OCI-M1 (cell line): ENCODE results near the gene LRRC71.

Source experiments
- DNase-seq: peaks from one replicate; lab custom pipeline; 2025; lab: John Stamatoyannopoulos, UW

The LRRC71 gene

DNA sequence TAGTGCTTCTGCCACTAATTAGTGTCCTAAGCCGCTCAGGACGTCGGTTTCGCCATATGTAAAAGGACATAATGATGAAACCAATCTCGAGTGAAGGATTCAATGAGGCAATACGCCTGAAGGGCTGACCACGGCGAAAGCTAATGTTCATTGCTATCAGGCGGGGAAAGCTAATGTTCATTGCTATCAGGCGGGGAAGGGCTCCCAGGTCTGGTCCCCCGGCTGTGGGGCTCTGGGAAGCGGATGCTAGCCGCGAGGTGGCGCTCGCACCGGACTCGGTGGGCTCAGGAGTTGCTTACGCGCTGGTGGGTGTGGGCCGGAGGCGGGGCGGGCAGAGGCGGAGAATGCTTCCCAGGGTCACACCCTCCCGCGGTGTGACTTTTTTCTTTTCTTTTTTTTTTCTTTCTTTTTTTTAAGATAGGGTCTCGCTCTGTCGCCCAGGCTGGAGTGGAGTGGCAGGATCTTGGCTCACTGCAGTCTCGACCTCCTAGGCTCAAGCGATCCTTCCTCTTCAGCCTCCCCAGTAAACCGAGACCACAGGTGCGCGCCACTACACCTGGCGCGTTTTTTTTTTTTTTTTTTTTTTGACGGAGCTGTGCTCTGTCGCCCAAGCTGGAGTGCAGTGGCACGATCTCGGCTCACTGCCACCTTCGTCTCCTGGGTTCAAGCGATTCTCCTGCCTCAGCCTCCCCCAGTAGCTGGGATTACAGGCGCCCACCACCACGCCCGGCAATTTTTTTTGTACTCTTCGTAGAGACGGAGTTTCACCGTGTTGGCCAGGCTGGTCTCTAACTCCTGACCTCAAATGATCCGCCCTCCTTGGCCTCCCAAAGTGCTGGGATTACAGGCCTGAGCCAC is 28.0 kb upstream of the LRRC71 start:
- DNase-seq, result peak; percentile 95

DNA sequence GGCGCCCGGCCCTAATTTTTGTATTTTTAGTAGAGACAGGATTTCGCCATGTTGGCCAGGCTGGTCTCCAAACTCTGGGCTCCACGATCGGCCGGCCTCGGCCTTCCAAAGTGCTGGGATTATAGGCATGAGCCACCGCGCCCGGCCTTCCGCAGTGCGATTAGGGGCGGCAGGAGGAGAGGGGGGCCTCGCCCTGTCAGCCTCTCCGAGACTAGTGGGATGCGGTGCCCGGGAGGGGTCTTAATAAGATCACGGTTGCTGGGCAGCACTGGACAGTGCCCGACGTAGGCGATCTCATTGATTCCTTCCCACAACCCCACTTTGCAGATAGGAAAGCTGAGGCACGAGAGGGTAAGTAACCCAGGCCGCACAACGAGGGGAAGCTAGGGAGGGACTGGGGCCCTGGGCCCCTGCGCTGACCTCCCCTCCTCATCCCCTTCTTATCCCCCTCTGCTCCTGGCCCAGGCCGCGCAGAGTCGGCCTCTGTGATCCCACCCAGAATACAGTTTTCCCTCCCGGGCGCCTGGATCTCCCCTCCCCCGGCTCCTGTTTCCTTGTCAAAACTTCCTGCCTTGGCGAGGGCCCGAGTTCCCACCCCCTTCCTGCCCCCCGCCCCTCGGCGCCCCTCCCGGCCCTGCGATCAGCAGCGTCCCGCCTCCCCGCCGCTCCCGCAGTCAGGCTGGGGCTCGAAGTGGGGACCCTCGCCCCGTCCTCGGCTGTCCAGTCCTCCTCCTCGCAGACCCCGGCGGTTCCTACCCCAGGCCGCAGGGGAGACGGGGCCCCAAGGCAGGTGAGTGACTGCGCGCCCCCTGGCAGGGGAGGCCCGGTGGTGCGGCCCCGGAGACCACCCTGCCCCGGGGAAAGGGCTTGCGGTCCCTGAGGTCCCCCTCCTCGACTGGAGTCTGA is 27.1 kb upstream of the LRRC71 start, which contains the start of gene PEAR1:
Gene PEAR1 (plus strand): TSS at position 671 of the 906 bp plus-strand sequence. CDS start 10,209 bp downstream, outside the sequence.
- DNase-seq, result no peak

DNA sequence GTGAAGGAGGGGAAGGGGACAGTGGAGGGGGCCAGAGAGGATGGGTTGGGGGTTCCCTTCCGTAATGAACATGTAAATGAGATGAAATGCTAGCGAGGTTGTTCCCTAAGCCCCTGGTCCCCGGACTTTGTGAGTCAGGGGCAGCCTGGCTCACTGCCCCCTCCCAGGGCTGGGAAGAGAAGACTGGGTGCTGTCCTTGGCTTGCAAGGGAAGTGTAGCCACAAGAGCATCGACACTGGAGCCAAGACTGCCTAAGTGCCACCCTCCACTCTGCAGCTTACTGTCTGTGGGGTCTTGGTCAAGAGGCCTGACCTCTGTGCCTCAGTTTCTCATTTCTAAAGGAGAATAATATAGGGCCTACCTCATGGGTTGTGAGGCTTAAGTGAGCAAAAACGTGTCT is 26.4 kb upstream of the LRRC71 start:
- no peak for DNase-seq

DNA sequence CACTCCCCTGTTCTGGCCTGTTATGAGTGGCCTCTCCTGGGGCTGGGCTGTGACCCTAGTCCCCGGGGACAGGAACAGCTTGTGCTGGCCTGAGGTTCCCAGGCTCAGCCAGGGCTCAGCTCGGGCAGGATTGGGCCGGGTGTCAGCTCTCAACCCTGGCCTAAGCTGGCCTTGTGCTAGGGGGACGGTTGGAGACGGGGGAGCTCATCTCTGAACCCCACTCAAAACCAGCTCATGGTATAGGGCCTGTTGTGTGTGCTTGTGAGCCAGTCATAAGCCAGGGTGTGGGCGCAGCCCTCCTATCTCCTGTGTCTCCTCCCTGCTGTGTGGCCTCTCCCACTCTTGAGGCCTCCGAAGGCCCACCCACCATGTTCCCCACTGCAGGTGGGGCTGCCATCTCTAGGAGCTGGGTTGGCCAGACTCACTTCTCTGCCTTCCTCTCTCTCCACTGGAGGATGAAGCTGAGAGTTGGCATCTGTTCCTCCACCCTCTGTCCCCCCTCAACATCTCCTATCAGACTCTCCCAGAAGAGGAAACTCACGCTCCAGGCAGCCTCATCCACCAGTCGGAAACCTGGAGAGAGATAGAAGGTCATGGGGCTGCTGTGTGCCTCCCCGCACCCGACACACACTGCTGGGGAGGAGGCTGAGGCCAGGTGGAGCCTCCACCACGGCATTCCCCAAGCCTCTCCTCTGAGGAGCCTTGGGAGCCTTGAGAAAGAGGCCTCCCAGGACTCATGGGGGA is 25.5 kb upstream of the LRRC71 start:
- DNase-seq, result peak; percentile 69

DNA sequence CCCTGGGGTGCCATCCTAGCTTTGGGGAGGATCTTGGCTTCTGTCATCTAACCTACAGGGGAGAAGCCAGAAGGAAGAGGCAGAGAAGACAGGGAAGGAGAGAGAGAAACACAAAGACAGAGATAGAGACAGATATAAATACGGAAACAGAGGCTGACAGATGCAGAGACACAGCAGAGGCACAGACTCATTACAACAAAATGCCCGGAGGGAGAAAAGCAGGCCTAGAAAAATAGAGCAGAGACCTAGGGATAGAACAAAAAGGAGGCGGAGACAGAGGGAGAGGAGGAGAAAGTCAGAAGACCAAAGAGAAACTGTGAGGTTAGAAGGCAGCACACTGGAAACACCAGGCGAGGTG is 25.0 kb upstream of the LRRC71 start:
- DNase-seq, result peak; percentile 51

DNA sequence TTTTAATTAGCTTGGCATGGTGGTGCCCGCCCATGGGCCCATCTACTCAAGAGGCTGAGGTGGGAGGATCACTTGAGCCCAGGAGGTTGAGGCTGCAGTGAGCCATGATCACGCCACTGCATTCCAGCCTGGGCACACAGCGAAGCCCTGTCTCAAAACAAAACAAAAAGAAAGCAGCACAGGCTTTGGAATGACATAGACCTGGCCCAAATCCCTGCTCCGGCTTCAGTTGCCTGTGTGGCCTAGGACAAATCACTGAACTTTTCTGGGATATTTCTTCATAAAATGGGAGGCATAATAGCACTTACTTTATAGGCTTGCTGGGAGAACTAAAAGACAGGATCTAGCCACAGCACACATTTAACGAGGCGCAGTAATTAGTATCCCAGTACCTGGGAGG is 24.5 kb upstream of the LRRC71 start:
- DNase-seq, result no peak

DNA sequence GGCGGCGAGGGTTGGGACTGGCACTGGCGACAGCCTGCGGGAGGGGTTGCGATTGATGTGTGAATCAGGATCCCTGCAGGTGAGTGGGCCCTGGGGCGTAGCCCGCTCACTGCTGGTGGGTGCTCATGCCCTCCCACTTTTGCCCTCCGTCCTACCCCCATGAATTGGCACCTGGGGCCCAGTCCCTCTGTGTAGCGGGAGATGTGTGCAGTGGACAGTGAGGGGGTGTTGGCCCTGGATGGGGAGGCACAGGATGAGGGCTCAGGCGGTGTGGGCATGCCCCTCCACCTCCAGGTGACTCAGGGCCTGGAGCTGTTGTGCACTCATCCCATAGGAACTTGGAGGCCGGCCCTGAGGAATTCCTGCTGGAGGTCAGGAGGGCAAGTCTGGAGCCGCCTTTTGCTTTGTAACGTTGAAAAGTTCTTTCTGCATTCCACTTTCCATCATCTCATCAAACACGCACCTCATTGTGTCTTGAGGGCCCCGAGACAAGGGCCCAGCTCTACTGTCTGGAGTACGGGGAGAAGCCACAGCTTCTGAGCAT is 23.9 kb upstream of the LRRC71 start:
- DNase-seq, result no peak

DNA sequence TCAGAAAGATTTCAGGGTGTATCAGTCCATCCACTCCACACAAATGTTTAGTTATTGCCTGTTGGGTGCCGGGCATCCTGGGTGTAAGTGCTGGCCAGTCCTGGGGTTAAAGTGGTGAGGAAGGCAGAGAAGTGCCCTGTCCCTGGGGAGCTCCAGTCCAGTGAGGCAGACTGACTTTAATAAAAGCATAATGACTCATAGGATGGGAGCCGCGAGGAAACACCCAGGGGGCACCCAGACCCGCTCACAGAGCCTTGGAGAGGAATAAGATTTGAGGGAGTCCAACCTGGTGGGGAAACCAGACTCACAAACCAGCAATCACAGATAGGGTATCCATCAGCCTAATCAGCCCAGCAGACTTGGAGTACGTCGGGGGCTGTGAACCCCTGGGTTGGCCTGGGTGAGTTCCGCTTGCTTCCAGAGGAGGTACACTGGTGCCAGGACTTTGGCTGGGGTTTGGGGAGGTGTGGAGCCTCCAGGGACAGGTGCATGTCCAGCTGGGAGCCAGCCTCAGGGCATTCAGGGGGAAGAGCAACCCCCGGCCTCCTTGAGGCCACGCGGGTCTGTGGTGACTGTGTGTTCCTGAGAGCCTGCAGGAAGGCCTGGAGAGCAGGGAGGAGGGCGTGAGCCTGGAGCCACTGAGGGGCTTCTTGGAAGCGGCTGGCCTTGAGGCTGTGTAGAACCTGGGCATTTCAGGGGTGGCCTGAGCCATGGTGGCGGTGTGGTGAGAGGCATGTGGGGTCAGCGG is 23.2 kb upstream of the LRRC71 start:
- DNase-seq, result no peak

DNA sequence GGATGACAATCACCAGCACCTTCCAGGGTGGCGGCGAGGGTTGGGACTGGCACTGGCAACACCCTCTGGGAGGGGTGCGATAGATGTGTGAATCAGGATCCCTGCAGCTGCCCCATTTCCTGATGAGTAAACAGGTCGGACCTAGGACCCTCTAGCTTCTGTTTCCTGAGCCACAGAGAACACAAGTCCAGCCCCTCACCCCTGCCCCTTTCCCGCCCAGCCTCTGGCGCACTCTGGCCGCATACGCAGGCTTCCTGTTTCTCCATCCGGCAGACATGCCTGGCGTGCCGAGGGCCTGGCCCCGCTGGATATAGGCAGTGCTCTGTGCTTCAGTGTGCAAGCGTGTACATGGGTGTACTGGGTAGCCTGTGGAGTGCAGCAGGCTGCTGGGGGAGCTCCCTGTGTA is 22.3 kb upstream of the LRRC71 start:
- no peak for DNase-seq

DNA sequence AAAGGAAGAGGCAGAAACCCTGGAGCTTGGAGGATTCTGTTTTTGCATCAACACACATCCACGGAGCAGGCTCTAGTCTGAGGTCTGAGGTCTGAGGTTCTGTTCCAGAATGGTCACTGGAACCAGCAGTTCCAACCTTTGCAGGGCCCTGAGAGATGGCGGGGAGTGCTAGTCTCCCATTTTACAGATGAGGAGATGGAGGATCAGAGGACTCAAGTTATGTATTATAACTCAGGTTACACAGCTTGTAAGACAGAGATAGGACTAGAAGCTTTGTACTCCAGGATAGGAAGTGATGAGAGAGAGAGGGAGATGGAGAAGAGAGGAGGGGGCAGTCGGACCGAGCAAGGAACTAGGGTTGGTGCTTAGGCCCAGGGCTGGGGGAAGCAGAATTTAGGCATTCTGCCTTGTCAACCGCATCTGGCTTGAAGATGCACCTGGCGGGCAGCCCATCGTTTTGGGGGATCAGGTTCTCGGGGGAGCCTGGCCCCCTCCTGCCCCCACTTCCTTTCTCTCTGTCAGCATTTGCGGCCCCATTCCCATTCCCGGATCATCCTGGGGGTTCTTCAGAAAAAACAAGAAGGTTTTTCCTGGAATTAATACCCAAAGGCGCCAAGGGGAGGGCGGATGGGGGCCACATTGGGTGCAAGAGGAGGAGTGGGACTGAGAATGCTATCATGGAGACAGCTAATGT is 21.3 kb upstream of the LRRC71 start:
- DNase-seq, result no peak

DNA sequence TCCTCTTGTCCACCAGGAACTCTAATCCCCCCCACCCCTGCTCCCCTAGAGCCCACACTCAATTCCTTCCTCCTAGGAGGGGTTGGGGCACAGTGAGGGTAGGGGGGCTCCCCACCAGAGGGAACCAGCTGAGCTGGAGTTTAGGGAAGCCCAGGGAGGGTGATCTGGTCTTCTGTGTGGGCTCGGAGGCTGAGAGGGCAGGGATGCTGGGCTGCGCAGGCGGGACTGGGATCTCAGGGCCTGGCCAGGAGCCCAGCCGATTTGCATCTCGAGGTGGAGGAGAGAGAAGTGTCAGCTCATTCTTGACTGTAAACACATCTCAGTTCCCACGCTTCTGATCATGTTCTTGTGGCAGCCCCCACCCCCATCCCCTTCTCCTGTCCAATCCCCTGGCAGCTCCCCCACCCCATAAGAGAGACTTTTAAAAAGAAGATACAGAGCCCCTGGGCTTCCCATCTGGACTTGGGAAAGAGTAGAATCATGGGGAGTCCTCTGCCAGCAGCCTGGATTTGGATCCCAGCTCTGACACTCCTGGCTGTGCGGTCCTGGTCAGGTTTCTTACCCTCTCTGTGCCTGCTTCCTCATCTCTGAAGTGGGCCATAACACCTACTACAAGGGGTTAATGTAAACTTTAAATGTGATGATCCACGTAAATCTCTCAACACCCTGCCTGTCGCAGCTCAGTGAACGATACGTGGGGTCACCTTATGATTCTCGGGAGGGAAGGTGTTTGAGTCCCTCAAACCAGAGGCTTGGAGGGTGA is 20.3 kb upstream of the LRRC71 start:
- DNase-seq, result no peak

DNA sequence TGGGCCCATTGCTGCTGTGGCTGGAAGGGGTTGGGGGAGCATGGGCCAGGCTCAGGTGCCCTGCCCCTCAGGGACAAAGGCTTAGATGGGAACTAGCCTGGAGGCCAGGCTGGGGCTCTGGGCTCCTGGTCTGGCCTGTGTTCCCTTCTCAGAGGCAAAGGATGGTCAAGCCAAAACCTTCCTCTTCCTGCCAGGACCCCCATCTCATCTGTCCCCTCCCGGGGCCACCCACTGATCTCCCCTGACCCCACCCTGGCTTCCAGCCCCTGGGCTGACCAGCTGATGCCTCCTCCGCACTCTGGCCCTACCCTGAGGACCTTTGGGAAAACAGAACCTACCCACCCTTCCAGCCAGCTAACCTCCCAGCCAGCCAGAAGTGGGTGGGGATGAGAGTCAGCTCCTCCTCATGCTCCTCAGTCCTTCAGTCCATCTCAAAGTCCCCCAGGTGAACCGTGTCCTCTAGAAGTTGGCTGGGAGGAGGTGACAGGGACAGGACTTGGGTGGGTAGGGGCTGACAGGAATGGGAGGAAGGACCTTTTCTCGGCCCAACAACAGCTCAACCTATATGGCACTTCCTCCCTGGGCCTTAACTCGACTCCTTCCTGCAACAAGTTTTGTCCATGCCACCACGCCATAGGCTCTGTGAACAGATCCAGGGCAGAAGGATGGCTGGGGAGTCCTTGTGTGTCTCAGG is 19.4 kb upstream of the LRRC71 start:
- DNase-seq, result no peak

DNA sequence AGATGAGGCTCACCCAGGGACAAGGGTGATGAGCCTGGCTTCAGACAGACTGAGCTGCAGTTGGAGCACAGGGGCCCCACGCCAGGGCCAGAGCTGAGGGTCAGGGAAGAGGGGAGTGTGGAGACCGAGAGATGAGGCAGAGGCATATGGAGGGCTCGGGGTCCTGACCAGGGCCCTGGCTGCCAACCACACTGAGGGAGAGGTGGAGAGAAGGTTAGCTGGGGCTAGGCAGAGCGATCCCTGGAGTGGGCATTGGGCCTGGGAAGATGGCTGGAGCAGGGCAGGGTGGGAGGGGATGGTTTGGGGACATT is 18.9 kb upstream of the LRRC71 start:
- no peak for DNase-seq

DNA sequence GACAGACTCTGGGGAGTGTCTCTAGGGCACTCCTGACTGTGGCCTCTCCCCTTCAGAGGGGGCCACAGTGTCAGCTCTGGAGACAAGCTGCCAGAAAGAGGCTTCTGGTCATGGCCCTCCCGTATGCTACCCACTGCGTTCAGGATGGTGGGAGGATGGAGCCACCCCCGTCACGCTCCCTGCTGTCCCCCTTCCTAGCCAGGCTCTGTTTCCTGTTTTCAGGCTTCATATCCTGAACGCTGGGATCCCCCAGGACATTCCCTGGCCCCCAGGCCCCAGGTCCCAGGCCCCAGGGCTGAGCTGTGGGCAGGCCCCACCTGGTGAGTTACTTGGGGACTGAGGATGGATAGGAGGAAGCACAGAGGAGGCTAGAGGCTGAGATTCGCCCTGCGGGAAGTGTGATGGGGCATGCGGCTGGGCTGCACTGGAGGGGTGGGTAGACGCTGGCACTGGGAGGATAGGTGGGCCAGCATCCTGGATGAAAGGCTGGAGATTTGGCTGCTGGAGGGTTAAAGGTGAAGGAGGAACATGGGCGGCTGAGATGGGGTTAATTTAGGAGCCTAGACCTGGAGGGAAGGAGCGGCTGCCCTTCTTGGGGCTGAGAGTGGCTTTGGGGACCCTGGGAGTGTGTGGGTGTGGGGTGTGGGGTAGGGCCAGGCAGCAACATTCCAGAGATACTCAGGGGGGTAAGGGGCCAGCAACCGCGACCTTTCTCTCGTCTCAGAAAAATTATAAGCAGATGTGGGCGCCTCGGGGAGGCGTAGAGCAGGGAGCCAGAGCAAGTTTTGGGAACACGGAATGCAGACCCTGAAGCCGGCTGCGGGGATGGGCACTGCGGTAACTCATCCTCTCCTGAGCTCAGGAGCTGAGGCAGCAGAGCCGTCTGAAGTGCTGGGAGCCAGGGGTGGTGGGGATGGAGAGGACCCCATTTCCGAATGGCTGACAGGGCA is 18.2 kb upstream of the LRRC71 start:
- DNase-seq, result no peak

DNA sequence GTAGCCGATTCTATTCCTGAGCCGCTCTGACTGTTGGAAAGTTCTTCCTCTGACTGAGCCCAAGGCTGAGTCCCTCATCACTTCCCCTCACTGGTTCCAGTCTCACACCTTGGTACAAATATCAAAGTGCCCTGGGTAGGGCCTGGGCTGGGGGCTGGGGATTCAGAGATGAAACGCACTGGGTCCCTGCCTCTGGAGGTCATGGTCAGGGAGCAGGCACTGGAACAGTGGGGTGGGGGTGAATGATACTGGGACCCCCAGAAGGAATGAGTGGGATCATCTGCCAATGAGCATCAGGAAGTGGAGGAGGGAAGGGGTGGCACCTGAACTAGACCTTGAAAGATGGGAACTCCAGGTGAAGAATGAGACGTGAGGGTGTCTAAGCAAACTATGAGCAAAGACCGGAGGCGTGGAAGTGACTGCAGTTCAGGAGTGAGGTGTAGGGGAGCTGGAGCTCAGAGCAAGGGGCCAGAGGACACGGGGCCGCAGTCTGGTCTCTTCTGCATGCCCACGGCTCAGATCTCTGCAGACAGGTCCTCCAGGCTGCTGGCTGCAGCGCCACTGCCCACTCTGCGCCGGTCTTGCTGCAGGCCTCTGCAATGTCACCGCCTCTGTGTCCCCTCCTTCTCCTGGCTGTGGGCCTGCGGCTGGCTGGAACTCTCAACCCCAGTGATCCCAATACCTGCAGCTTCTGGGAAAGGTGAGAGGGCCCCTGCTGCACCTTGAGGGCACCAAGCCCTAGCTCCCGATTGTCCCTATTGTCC is 16.9 kb upstream of the LRRC71 start:
- DNase-seq, result no peak

DNA sequence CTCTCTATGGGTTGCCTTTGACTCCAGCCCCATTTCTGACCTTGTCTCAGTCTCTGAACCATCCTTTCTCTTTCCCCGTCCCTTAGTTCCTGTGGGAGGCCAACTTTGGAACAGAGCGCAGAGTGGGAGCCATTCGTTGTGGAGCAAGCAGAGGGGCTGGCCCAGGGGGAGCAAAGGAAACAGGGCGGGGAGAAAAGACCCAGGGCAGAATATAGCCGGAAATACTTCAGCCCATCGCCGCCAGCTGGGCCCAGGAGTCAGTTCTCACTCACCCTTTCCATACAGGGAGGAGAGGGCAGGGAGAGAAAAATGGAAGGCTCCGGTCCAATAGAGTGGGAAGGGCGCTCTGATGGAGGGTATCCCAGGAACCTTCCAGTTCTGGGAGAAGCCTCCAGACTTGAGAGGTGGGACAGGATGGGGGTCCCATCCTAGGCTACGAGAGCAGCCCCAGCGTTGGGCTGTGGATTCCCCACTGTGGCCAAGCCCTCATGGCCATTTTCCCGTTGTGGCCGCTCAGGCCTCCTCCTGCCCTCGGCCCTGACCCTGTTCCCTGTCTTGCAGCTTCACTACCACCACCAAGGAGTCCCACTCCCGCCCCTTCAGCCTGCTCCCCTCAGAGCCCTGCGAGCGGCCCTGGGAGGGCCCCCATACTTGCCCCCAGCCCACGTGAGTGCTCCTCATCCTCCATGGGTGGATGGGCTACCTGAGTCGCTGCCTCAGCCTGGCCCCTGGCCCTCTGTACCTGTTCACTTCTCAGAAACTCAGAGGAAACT is 16.1 kb upstream of the LRRC71 start:
- DNase-seq, result no peak

DNA sequence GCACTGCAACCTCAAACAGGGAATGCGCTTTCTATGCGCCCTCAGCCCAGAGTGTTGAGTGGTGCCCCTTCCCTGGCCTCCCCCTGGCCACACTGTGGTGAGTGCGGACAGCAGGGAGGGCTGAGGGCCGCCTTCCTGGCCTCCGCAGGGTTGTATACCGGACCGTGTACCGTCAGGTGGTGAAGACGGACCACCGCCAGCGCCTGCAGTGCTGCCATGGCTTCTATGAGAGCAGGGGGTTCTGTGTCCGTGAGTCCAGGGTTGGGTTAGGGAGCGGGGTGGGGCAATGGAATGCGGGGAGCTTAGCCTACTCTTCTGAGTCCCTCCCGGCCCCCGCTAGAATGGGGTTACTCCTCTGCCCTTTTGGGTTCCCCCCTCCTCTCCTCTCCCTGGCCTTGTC is 15.3 kb upstream of the LRRC71 start:
- no peak for DNase-seq
